T-helper 17 cell (primary cell): ENCODE data around the gene FBRS. TPM values are rescaled to one million over a fixed set of nuclear protein-coding genes. Genes with fewer than 3 reads are reported as not detected.
A peak's percentile ranks its signal among the peaks of the same experiment; 100 is the strongest.

Source experiments
- ATAC-seq: fragments of 150-1000 bp; cut with Tn5 transposase; 2 replicates; pipeline ENCODE4 v1.10.0; 2021; ENCODE audit warnings: mild to moderate bottlenecking, moderate library complexity
- DNase-seq, 3 donors: peaks; one replicate each; pipeline versions ENCODE4 v3.0.0 to v3.0.0-alpha.2; 2020 to 2021
- H3K9me3 ChIP-seq: one replicate; pipeline ENCODE4 v1.7.0; 2013; ENCODE audit warnings: low read length, mild to moderate bottlenecking; ENCODE audit not compliant: control insufficient read depth, poor library complexity, severe bottlenecking
- H3K27ac Mint-ChIP-seq: one replicate; pipeline ENCODE4 v1.8.0; 2022; ENCODE audit warnings: mild to moderate bottlenecking, moderate library complexity, mixed read lengths
- H3K27me3 Mint-ChIP-seq: one replicate; pipeline ENCODE4 v1.8.0; 2022; ENCODE audit warnings: mixed read lengths
- H3K36me3 Mint-ChIP-seq: one replicate; pipeline ENCODE4 v1.8.0; 2022; ENCODE audit warnings: low read depth, mixed read lengths
- H3K4me1 Mint-ChIP-seq: one replicate; pipeline ENCODE4 v1.8.0; 2022; ENCODE audit warnings: mild to moderate bottlenecking, mixed read lengths
- H3K4me3 Mint-ChIP-seq: one replicate; pipeline ENCODE4 v1.8.0; 2022; ENCODE audit warnings: mild to moderate bottlenecking, moderate library complexity, mixed read lengths
- total RNA-seq, 4 donors: library from RNA in 2 of 4; stranded (reverse) in 2 of 4; gene quantifications; one replicate each; pipeline ENCODE4 v1.2.3 and lab custom pipeline; 2022 to 2026

The FBRS gene
- total RNA-seq, 2 donors from 2014 or later: 217 to 246 TPM

GRCh38 chr16:30663038-30663437 is 4.8 kb downstream of the FBRS start:
- H3K4me1 Mint-ChIP-seq: peaks cover 44% of the 10 kb centered on the region
- no peaks in the 10 kb centered on the region for H3K9me3 ChIP-seq
- DNase-seq (no peak), ATAC-seq (no peak)
- no peaks in the 10 kb centered on the region for H3K27me3 Mint-ChIP-seq
- H3K4me3 Mint-ChIP-seq: peak overlapping the region; percentile 43
- peaks cover 12% of the 10 kb centered on the region for H3K36me3 Mint-ChIP-seq
- peak overlapping the region; percentile 85 for H3K27ac Mint-ChIP-seq

GRCh38 chr16:30663820-30664219 is 5.6 kb downstream of the FBRS start:
- no peaks in the 10 kb centered on the region for H3K9me3 ChIP-seq
- DNase-seq (no peak), ATAC-seq (no peak)
- H3K27ac Mint-ChIP-seq: peak overlapping the region; percentile 85
- no peaks in the 10 kb centered on the region for H3K27me3 Mint-ChIP-seq
- peaks cover 15% of the 10 kb centered on the region for H3K36me3 Mint-ChIP-seq
- H3K4me3 Mint-ChIP-seq: peak overlapping the region; percentile 43
- peaks cover 39% of the 10 kb centered on the region for H3K4me1 Mint-ChIP-seq

GRCh38 chr16:30664616-30665109 is 6.4 kb downstream of the FBRS start:
- no peak for ATAC-seq
- H3K36me3 Mint-ChIP-seq: peaks cover 15% of the 10 kb centered on the region
- no peaks in the 10 kb centered on the region for H3K9me3 ChIP-seq
- peak overlapping the region; percentile 69 for H3K27ac Mint-ChIP-seq
- no peaks in the 10 kb centered on the region for H3K27me3 Mint-ChIP-seq
- peaks cover 38% of the 10 kb centered on the region for H3K4me1 Mint-ChIP-seq
- peak overlapping the region; percentile 55 for H3K4me3 Mint-ChIP-seq
- DNase-seq: no peak

GRCh38 chr16:30665155-30665829 is 7.1 kb downstream of the FBRS start:
- Mint-ChIP-seq H3K4me1 (peaks cover 38% of the 10 kb centered on the region), H3K36me3 (peaks cover 15% of the 10 kb centered on the region), H3K27me3 (no peaks in the 10 kb centered on the region), H3K27ac (peak overlapping the region; percentile 69), H3K4me3 (peak overlapping the region; percentile 55)
- DNase-seq (no peak), ATAC-seq (no peak)
- H3K9me3 ChIP-seq: no peaks in the 10 kb centered on the region

GRCh38 chr16:30665830-30666190 is 7.6 kb downstream of the FBRS start:
- Mint-ChIP-seq H3K27ac (peak overlapping the region; percentile 69), H3K4me3 (no peak overlapping the region), H3K36me3 (peaks cover 11% of the 10 kb centered on the region), H3K27me3 (no peaks in the 10 kb centered on the region), H3K4me1 (peaks cover 34% of the 10 kb centered on the region)
- ATAC-seq (no peak), DNase-seq (no peak)
- no peaks in the 10 kb centered on the region for H3K9me3 ChIP-seq

- no peaks in the 10 kb centered on the region for H3K9me3 ChIP-seq
- Mint-ChIP-seq H3K27ac (no peak overlapping the region), H3K4me1 (peaks cover 26% of the 10 kb centered on the region), H3K27me3 (no peaks in the 10 kb centered on the region), H3K36me3 (peaks cover 10% of the 10 kb centered on the region), H3K4me3 (no peak overlapping the region)
- no peak for DNase-seq
- no peak for ATAC-seq
Measured at GRCh38 chr16:30666681-30667080, 8.4 kb downstream of the FBRS start.

- H3K4me1 Mint-ChIP-seq: peaks cover 19% of the 10 kb centered on the region
- no peak overlapping the region for H3K4me3 Mint-ChIP-seq
- peaks cover 10% of the 10 kb centered on the region for H3K36me3 Mint-ChIP-seq
- H3K27ac Mint-ChIP-seq: peak overlapping the region; percentile 86
- no peaks in the 10 kb centered on the region for H3K9me3 ChIP-seq
- no peak for ATAC-seq
- no peak for DNase-seq
- H3K27me3 Mint-ChIP-seq: no peaks in the 10 kb centered on the region
Measured at GRCh38 chr16:30667361-30667905, 9.2 kb downstream of the FBRS start.

GRCh38 chr16:30668393-30668792 is 10.2 kb downstream of the FBRS start:
- DNase-seq: no peak
- Mint-ChIP-seq H3K27me3 (no peaks in the 10 kb centered on the region), H3K4me1 (peaks cover 13% of the 10 kb centered on the region), H3K4me3 (no peak overlapping the region), H3K27ac (peak overlapping the region; percentile 86), H3K36me3 (peaks cover 7% of the 10 kb centered on the region)
- ATAC-seq: no peak
- H3K9me3 ChIP-seq: no peaks in the 10 kb centered on the region

- Mint-ChIP-seq H3K36me3 (peaks cover 7% of the 10 kb centered on the region), H3K4me3 (no peak overlapping the region), H3K4me1 (peaks cover 8% of the 10 kb centered on the region), H3K27ac (peak overlapping the region; percentile 34), H3K27me3 (no peaks in the 10 kb centered on the region)
- H3K9me3 ChIP-seq: no peaks in the 10 kb centered on the region
- DNase-seq: no peak
- ATAC-seq: no peak
Measured at GRCh38 chr16:30669026-30669902, 11.0 kb downstream of the FBRS start.

GRCh38 chr16:30669903-30670824 is 11.9 kb downstream of the FBRS start:
- DNase-seq (no peak), ATAC-seq (peak; percentile 5)
- H3K9me3 ChIP-seq: no peaks in the 10 kb centered on the region
- Mint-ChIP-seq H3K4me3 (no peak overlapping the region), H3K27ac (peak overlapping the region; percentile 34), H3K27me3 (no peaks in the 10 kb centered on the region), H3K4me1 (peaks cover 8% of the 10 kb centered on the region), H3K36me3 (peaks cover 7% of the 10 kb centered on the region)

GRCh38 chr16:30675143-30675542 is 16.9 kb downstream of the FBRS start:
- H3K27me3 Mint-ChIP-seq: no peaks in the 10 kb centered on the region
- H3K4me3 Mint-ChIP-seq: no peak overlapping the region
- no peaks in the 10 kb centered on the region for H3K9me3 ChIP-seq
- no peaks in the 10 kb centered on the region for H3K36me3 Mint-ChIP-seq
- no peaks in the 10 kb centered on the region for H3K4me1 Mint-ChIP-seq
- DNase-seq: no peak
- ATAC-seq: no peak
- H3K27ac Mint-ChIP-seq: no peak overlapping the region

GRCh38 chr16:30677931-30678585 is 19.8 kb downstream of the FBRS start:
- no peaks in the 10 kb centered on the region for H3K4me1 Mint-ChIP-seq
- H3K27ac Mint-ChIP-seq: peak overlapping the region; percentile 19
- no peaks in the 10 kb centered on the region for H3K27me3 Mint-ChIP-seq
- H3K36me3 Mint-ChIP-seq: no peaks in the 10 kb centered on the region
- no peak overlapping the region for H3K4me3 Mint-ChIP-seq
- DNase-seq (no peak), ATAC-seq (no peak)
- H3K9me3 ChIP-seq: no peaks in the 10 kb centered on the region
